ENCODE data around the gene TRIML2.

GRCh38 chr4:188145601-188146000 is 36.2 kb upstream of the TRIML2 start:
- no peak for TF ChIP-seq CTCF (IDR thresholded peaks at IDR 0.05)
- no peak for TF ChIP-seq POLR2A (IDR thresholded peaks at IDR 0.05)

All from testis (tissue), 2 donors.